8988T (cell line): ENCODE measurements around the gene ZNRF2.

Source experiments
- DNase-seq: peaks from one replicate; pipeline ENCODE4 v3.0.0; 2011

Gene ZNRF2

GRCh38 chr7:30284298-30285066 lies at the start of gene ZNRF2:
Gene ZNRF2 (plus strand): TSS chr7:30284597. CDS start chr7:30285358, 761 bp downstream.
- DNase-seq, result peak; percentile 83

- DNase-seq, result no peak
Observed at GRCh38 chr7:30237271-30237695, 47.1 kb upstream of the ZNRF2 start.

GRCh38 chr7:30238721-30239441 lies 45.5 kb upstream of the ZNRF2 start:
- DNase-seq, result no peak

GRCh38 chr7:30240106-30240800 lies 44.1 kb upstream of the ZNRF2 start:
- DNase-seq, result no peak

- DNase-seq, result no peak
Observed at GRCh38 chr7:30241767-30242166, 42.6 kb upstream of the ZNRF2 start.

GRCh38 chr7:30244340-30244739 lies 40.1 kb upstream of the ZNRF2 start:
- DNase-seq, result no peak

GRCh38 chr7:30245913-30246312 lies 38.5 kb upstream of the ZNRF2 start:
- DNase-seq, result no peak

- no peak for DNase-seq
Observed at GRCh38 chr7:30246392-30246791, 38.0 kb upstream of the ZNRF2 start.

GRCh38 chr7:30247541-30248401 lies 36.6 kb upstream of the ZNRF2 start:
- no peak for DNase-seq

GRCh38 chr7:30249316-30249715 lies 35.1 kb upstream of the ZNRF2 start:
- no peak for DNase-seq

GRCh38 chr7:30249986-30250774 lies 34.2 kb upstream of the ZNRF2 start:
- no peak for DNase-seq

- no peak for DNase-seq
Observed at GRCh38 chr7:30251708-30252329, 32.6 kb upstream of the ZNRF2 start.

GRCh38 chr7:30252885-30253795 lies 31.3 kb upstream of the ZNRF2 start:
- no peak for DNase-seq

- DNase-seq, result no peak
Observed at GRCh38 chr7:30253796-30254165, 30.6 kb upstream of the ZNRF2 start.

- DNase-seq, result no peak
Observed at GRCh38 chr7:30254248-30254647, 30.1 kb upstream of the ZNRF2 start.

- DNase-seq, result no peak
Observed at GRCh38 chr7:30254717-30255063, 29.7 kb upstream of the ZNRF2 start.

GRCh38 chr7:30255064-30255769 lies 29.2 kb upstream of the ZNRF2 start:
- DNase-seq, result no peak

GRCh38 chr7:30256349-30256858 lies 28.0 kb upstream of the ZNRF2 start:
- DNase-seq, result no peak

GRCh38 chr7:30260246-30260768 lies 24.1 kb upstream of the ZNRF2 start:
- DNase-seq, result no peak
